ENCODE data around the gene PIK3R3. TPM values are rescaled to one million over a fixed set of nuclear protein-coding genes. Genes with fewer than 3 reads are reported as not detected.

PIK3R3 gene
- polyA plus RNA-seq, 2 of the 4 experiments (the other 2 are of a cell fraction): 2.1 to 2.2 TPM

GRCh38 chr1:46130606-46131005, 1.8 kb downstream of the PIK3R3 start:
- ChIA-PET POLR2A (no interaction called here), CTCF (interaction anchor here (0.7 kb wide), 1 partner anchor 21 kb away, joined by 3 read pairs; no protein-coding TSS in a partner anchor)
- WGBS (ENCODE audit: missing lambda C conversion rate): 50% methylated on average over 5 of the region's 5 CpGs
- TF ChIP-seq PHF8 (IDR thresholded peaks at IDR 0.05; ENCODE audit: borderline replicate concordance, low read depth) (no peak), JUN (IDR thresholded peaks at IDR 0.05) (no peak), HOXB5 (CRISPR knock-in tag; IDR thresholded peaks at IDR 0.05) (no peak), BHLHE40 (IDR thresholded peaks at IDR 0.05; ENCODE audit: low read depth, low read length) (no peak)
- TF ChIP-seq, protein P1, sequence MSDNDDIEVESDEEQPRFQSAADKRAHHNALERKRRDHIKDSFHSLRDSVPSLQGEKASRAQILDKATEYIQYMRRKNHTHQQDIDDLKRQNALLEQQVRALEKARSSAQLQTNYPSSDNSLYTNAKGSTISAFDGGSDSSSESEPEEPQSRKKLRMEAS (IDR thresholded peaks at IDR 0.05): no peak
- H3K4me1 ChIP-seq: peaks cover 31% of the 10 kb centered on the region
- H3K27ac ChIP-seq: no peak overlapping the region
- DNase-seq (ENCODE audit: low read depth in 1 of 2, low spot score in 1 of 2) (no peak), ATAC-seq (no peak), FAIRE-seq (no peak)
- peak overlapping the region; percentile 87; the same call in 2 of the 3 replicates for H3K4me2 ChIP-seq
- no peaks in the 10 kb centered on the region for H3K9me3 ChIP-seq
- no peak overlapping the region for H3K4me3 ChIP-seq

GRCh38 chr1:46130121-46130520, 2.3 kb downstream of the PIK3R3 start:
- TF ChIP-seq ZSCAN20 (CRISPR knock-in tag; IDR thresholded peaks at IDR 0.05) (no peak), BCL3 (IDR thresholded peaks at IDR 0.05) (no peak), ZC3H11A (IDR thresholded peaks at IDR 0.05) (no peak), RFX5 (IDR thresholded peaks at IDR 0.05) (no peak), HEYL (CRISPR knock-in tag; IDR thresholded peaks at IDR 0.05) (no peak), HOXB5 (CRISPR knock-in tag; IDR thresholded peaks at IDR 0.05) (no peak), JUNB (IDR thresholded peaks at IDR 0.05) (no peak), CEBPB (IDR thresholded peaks at IDR 0.05) (no peak), ESRRA (IDR thresholded peaks at IDR 0.05; ENCODE audit: borderline replicate concordance, low read length) (no peak)
- TF ChIP-seq, protein P2, sequence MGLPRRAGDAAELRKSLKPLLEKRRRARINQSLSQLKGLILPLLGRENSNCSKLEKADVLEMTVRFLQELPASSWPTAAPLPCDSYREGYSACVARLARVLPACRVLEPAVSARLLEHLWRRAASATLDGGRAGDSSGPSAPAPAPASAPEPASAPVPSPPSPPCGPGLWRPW (IDR thresholded peaks at IDR 0.05): no peak
- TF ChIP-seq, protein P3, sequence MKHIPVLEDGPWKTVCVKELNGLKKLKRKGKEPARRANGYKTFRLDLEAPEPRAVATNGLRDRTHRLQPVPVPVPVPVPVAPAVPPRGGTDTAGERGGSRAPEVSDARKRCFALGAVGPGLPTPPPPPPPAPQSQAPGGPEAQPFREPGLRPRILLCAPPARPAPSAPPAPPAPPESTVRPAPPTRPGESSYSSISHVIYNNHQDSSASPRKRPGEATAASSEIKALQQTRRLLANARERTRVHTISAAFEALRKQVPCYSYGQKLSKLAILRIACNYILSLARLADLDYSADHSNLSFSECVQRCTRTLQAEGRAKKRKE (CRISPR knock-in tag; IDR thresholded peaks at IDR 0.05; ENCODE audit: low read depth): no peak
- Histone ChIP-seq H3K4me2 (no peak overlapping the region), H3K27ac (no peak overlapping the region), H3K4me3 (no peak overlapping the region), H3K4me1 (peaks cover 27% of the 10 kb centered on the region), H3K9me3 (no peaks in the 10 kb centered on the region)
- 76% methylated on average over 1 of the region's 1 CpG for WGBS (ENCODE audit: missing lambda C conversion rate)
- ATAC-seq: no peak
- CTCF ChIA-PET: interaction anchor here (0.7 kb wide), 1 partner anchor 21 kb away, joined by 3 read pairs; no protein-coding TSS in a partner anchor
- POLR2A ChIA-PET: no interaction called here
- no peak for DNase-seq (ENCODE audit: low read depth in 1 of 2, low spot score in 1 of 2)
- FAIRE-seq: no peak

DNA sequence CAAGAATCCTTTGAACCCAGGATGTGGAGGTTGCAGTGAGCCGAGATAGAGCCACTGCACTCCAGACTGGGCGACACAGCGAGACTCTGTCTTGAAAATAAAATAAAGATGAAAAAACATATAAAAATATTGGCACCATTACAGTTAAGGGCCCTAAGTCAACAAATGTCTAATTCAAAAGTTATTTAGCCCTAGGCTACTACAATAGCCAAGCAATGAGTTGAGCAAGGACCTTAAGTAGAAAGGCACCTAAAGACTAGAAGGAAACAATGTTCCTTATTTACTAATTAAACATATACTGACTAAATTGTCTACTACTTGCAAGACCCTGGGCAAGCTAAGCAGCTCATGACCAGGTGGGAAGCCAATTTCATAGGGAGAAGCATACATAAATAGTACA, 4.1 kb downstream of the PIK3R3 start:
- Histone ChIP-seq H3K9me3 (no peaks in the 10 kb centered on the region), H3K4me2 (0 out of 3 replicates have a peak overlapping the region, but pooled peaks have one; percentile 37), H3K4me1 (peaks cover 13% of the 10 kb centered on the region), H3K4me3 (no peak overlapping the region), H3K27ac (no peak overlapping the region)
- ATAC-seq (no peak), DNase-seq (ENCODE audit: low read depth in 1 of 2, low spot score in 1 of 2) (peak in 1 of 2 experiments; percentile 21), FAIRE-seq (no peak)
- 70% methylated on average over 3 of the region's 3 CpGs for WGBS (ENCODE audit: missing lambda C conversion rate)
- CTCF ChIA-PET: interaction anchor here (1.1 kb wide), 1 partner anchor 9 kb away, joined by 4 read pairs; no protein-coding TSS in a partner anchor
- POLR2A ChIA-PET: no interaction called here
- TF ChIP-seq HEYL (CRISPR knock-in tag; IDR thresholded peaks at IDR 0.05): no peak
- TF ChIP-seq RARB (CRISPR knock-in tag; IDR thresholded peaks at IDR 0.05): no peak
- no peak for TF ChIP-seq TFCP2L1 (CRISPR knock-in tag; IDR thresholded peaks at IDR 0.05)
- TF ChIP-seq, protein P1 (IDR thresholded peaks at IDR 0.05): no peak
- TF ChIP-seq, protein P4, sequence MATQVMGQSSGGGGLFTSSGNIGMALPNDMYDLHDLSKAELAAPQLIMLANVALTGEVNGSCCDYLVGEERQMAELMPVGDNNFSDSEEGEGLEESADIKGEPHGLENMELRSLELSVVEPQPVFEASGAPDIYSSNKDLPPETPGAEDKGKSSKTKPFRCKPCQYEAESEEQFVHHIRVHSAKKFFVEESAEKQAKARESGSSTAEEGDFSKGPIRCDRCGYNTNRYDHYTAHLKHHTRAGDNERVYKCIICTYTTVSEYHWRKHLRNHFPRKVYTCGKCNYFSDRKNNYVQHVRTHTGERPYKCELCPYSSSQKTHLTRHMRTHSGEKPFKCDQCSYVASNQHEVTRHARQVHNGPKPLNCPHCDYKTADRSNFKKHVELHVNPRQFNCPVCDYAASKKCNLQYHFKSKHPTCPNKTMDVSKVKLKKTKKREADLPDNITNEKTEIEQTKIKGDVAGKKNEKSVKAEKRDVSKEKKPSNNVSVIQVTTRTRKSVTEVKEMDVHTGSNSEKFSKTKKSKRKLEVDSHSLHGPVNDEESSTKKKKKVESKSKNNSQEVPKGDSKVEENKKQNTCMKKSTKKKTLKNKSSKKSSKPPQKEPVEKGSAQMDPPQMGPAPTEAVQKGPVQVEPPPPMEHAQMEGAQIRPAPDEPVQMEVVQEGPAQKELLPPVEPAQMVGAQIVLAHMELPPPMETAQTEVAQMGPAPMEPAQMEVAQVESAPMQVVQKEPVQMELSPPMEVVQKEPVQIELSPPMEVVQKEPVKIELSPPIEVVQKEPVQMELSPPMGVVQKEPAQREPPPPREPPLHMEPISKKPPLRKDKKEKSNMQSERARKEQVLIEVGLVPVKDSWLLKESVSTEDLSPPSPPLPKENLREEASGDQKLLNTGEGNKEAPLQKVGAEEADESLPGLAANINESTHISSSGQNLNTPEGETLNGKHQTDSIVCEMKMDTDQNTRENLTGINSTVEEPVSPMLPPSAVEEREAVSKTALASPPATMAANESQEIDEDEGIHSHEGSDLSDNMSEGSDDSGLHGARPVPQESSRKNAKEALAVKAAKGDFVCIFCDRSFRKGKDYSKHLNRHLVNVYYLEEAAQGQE (IDR thresholded peaks at IDR 0.05): no peak
- TF ChIP-seq, protein P3 (CRISPR knock-in tag; IDR thresholded peaks at IDR 0.05; ENCODE audit: low read depth): no peak
- no peak for TF ChIP-seq EP300 (IDR thresholded peaks at IDR 0.05)
- TF ChIP-seq ESRRA (IDR thresholded peaks at IDR 0.05; ENCODE audit: borderline replicate concordance, low read length): no peak
- TF ChIP-seq MAFK (IDR thresholded peaks at IDR 0.05; ENCODE audit: partially characterized antibody): no peak
- no peak for TF ChIP-seq JUNB (IDR thresholded peaks at IDR 0.05)
- TF ChIP-seq GATA3 (IDR thresholded peaks at IDR 0.05; ENCODE audit: borderline replicate concordance): no peak
- TF ChIP-seq POLR2AphosphoS2 (conservative IDR thresholded peaks at IDR 0.05; ENCODE audit: low read length): no peak
- no peak for TF ChIP-seq BHLHE40 (IDR thresholded peaks at IDR 0.05; ENCODE audit: low read depth, low read length)

Data from A549 (cell line).